Breast epithelium (tissue), 4 donors: ENCODE measurements around the gene AACS. TPM values are rescaled to one million over a fixed set of nuclear protein-coding genes. Genes with fewer than 3 reads are reported as not detected.

Experiments
- DNase-seq, 2 donors: peaks; one replicate each; pipeline ENCODE4 v3.0.0-alpha.2; 2019; ENCODE audit warnings: low spot score in 2 of 2
- H3K27ac ChIP-seq, 2 donors: fragments of 200-600 bp; sonication (generic) in 1 of 2; one replicate each; pipeline ENCODE4 v1.5.1; 2016 to 2019; ENCODE audit warnings: mild to moderate bottlenecking in 1 of 2
- H3K27me3 ChIP-seq, 2 donors: fragments of 200-600 bp; sonication (generic) in 1 of 2; one replicate each; pipeline versions ENCODE4 v1.5.1 to v1.6.0; 2017 to 2019; ENCODE audit warnings: control low read depth in 1 of 2, mild to moderate bottlenecking in 1 of 2
- H3K36me3 ChIP-seq: fragments of 200-600 bp; one replicate; pipeline ENCODE4 v1.5.1; 2019
- H3K4me1 ChIP-seq, 2 donors: fragments of 200-600 bp; sonication (generic); one replicate each; pipeline ENCODE4 v1.5.1; 2016 to 2019; ENCODE audit warnings: control low read depth in 1 of 2
- H3K4me3 ChIP-seq, 3 donors: fragments of 200-600 bp; sonication (generic); 1 replicate in 2 of 3; 2 replicates in 1 of 3; pipeline ENCODE4 v1.5.1; 2016 to 2019; ENCODE audit warnings: mild to moderate bottlenecking in 3 of 3, moderate library complexity in 2 of 3
- H3K9me3 ChIP-seq, 2 donors: fragments of 200-600 bp; sonication (generic) in 1 of 2; one replicate each; pipeline ENCODE4 v1.5.1; 2016 to 2019; ENCODE audit warnings: control low read depth in 1 of 2
- POLR2A ChIP-seq: fragments of 450-650 bp; IDR thresholded peaks from one replicate; pipeline ENCODE4 v1.6.1; 2016; ENCODE audit warnings: antibody characterized with exemption, mild to moderate bottlenecking, moderate library complexity
- POLR2AphosphoS5 ChIP-seq, 3 donors: sonication (generic); formaldehyde crosslinking; IDR thresholded peaks; one replicate each; pipeline ENCODE4 v1.6.1; 2017; ENCODE audit warnings: antibody characterized with exemption in 3 of 3
- intact Hi-C: fragments of 100-400 bp; cut with DNase I; formaldehyde crosslinking; loops from one replicate; pipeline ENCODE4 v1.15.1; 2023; ENCODE audit warnings: low total_unique reads
- total RNA-seq, 3 donors: library from RNA; depleted of rRNA; stranded (reverse); fragments of >200 nt; gene quantifications; one replicate each; pipeline ENCODE4 v1.1.0, GENCODE V29; 2016
- TF ChIP-seq, protein P1 (sequence below), 3 donors: fragments of 450-650 bp; IDR thresholded peaks; one replicate each; pipeline ENCODE4 v1.5.1; 2016 to 2017; ENCODE audit warnings: antibody characterized with exemption in 3 of 3, mild to moderate bottlenecking in 3 of 3, moderate library complexity in 3 of 3

AACS gene
- total RNA-seq, 3 donors from 2014 or later = 28.8 to 79.0 (median 33.7) TPM

DNA sequence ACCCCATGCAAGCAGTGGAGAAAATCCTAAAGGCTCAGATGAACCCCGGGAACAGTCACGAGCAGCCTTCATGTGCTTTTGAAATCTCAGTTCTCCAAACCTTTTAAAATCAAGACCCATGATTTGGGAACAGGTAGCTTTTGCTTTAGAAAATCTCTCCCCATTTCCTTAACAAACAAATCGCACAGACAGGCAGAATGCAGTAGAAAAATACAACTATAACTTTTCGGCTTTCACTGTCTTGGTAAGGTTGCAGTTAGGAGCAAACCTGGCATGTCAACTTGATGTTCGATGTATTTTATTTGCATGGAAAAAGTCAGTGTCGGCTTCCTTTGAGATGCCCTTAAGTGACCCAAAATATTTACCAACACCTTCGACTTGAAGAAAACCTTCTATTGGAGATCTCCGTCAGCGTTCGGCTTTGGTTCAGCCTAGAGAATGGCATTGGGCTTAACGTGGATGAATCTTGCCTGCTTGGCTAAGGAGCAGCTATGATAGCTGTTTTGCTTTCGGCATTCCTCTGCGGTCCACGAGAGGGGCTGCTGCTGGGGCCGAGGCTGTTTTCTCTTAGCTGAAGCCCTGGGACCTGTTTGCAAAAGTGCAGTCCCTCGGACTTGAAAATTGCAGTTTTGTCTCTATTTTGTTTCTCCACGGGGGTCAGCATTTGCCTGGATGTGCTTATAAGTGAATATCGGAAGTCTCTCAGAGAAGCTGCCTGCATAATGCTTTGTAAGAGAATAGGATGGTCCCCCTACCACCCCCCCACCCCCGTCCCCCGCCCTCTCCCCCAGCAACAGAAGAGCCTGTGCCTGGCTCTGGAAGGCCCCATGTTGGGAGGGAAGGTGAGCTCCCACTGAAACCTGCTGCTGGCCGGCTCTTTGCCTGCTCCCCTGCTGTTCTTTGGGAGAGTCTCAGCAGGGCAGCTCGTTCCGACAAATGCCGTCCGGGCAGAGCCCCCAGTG is 122.8 kb downstream of the AACS start:
- DNase-seq = no peak
- no peak for TF ChIP-seq POLR2A
- TF ChIP-seq POLR2AphosphoS5 (IDR thresholded peaks at IDR 0.05) = no peak
- TF ChIP-seq, protein P1, sequence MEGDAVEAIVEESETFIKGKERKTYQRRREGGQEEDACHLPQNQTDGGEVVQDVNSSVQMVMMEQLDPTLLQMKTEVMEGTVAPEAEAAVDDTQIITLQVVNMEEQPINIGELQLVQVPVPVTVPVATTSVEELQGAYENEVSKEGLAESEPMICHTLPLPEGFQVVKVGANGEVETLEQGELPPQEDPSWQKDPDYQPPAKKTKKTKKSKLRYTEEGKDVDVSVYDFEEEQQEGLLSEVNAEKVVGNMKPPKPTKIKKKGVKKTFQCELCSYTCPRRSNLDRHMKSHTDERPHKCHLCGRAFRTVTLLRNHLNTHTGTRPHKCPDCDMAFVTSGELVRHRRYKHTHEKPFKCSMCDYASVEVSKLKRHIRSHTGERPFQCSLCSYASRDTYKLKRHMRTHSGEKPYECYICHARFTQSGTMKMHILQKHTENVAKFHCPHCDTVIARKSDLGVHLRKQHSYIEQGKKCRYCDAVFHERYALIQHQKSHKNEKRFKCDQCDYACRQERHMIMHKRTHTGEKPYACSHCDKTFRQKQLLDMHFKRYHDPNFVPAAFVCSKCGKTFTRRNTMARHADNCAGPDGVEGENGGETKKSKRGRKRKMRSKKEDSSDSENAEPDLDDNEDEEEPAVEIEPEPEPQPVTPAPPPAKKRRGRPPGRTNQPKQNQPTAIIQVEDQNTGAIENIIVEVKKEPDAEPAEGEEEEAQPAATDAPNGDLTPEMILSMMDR (IDR thresholded peaks at IDR 0.05) = no peak
- Histone ChIP-seq H3K4me1 (peaks cover 0 to 4% of the 10 kb centered on the region in 2 donors), H3K9me3 (no peaks in the 10 kb centered on the region), H3K36me3 (no peaks in the 10 kb centered on the region), H3K27me3 (peaks cover 6 to 75% of the 10 kb centered on the region in 2 donors), H3K27ac (no peak overlapping the region), H3K4me3 (peak overlapping the region in 1 of 3 donors; percentile 57)
- intact Hi-C loops = no loop called here

DNA sequence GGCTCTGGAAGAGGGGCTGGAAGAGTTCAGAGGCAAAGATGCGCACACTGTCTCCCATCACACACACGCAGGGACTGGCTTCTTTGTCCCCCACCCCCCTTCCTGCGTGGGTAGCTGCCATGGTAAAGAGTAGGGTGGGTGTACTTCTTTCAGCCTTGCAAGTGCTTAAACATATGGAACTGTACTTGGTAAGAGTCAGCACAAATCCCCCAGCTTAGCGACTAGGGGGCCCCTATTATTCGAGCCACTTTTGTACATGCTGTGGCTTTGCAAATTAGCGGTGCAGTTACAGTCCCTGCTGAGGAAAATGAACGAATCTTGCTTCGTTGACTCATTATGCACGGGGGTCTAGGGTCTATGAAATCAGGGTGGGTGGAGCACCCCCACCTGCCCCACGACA is 123.8 kb downstream of the AACS start:
- TF ChIP-seq, protein P1 (IDR thresholded peaks at IDR 0.05) = no peak
- no peak for TF ChIP-seq POLR2AphosphoS5 (IDR thresholded peaks at IDR 0.05)
- no peak for TF ChIP-seq POLR2A
- intact Hi-C loops = no loop called here
- DNase-seq = no peak
- no peaks in the 10 kb centered on the region for H3K36me3 ChIP-seq
- H3K27me3 ChIP-seq = peaks cover 6 to 78% of the 10 kb centered on the region in 2 donors
- H3K27ac ChIP-seq = no peak overlapping the region
- H3K9me3 ChIP-seq = no peaks in the 10 kb centered on the region
- H3K4me1 ChIP-seq = peaks cover 0 to 4% of the 10 kb centered on the region in 2 donors
- no peak overlapping the region for H3K4me3 ChIP-seq

DNA sequence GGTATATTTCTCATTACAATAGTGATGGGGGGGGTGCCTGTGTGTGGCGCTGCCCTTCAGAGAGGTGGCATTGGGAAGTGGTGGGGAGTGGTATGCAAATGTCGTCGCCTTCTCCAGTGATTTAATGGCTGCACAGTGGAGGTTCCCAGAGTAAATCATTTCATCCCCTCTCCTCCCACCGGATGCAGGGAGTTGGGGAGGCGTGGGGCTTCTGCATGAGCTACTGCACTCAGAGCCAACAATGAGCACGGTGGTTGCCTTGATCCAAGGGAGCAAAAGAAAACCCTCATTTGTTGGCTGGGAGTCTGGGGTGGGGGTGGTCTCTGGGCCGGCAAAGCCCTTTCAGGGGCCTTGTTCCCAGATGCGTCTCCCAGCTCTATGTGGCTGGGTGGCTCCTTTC is 124.3 kb downstream of the AACS start:
- no peak for DNase-seq
- peaks cover 0 to 4% of the 10 kb centered on the region in 2 donors for H3K4me1 ChIP-seq
- no peaks in the 10 kb centered on the region for H3K36me3 ChIP-seq
- H3K4me3 ChIP-seq = no peak overlapping the region
- no peaks in the 10 kb centered on the region for H3K9me3 ChIP-seq
- TF ChIP-seq POLR2AphosphoS5 (IDR thresholded peaks at IDR 0.05) (no peak), POLR2A (no peak)
- TF ChIP-seq, protein P1 (IDR thresholded peaks at IDR 0.05) = no peak
- peaks cover 6 to 80% of the 10 kb centered on the region in 2 donors for H3K27me3 ChIP-seq
- intact Hi-C loops = no loop called here
- H3K27ac ChIP-seq = no peak overlapping the region

DNA sequence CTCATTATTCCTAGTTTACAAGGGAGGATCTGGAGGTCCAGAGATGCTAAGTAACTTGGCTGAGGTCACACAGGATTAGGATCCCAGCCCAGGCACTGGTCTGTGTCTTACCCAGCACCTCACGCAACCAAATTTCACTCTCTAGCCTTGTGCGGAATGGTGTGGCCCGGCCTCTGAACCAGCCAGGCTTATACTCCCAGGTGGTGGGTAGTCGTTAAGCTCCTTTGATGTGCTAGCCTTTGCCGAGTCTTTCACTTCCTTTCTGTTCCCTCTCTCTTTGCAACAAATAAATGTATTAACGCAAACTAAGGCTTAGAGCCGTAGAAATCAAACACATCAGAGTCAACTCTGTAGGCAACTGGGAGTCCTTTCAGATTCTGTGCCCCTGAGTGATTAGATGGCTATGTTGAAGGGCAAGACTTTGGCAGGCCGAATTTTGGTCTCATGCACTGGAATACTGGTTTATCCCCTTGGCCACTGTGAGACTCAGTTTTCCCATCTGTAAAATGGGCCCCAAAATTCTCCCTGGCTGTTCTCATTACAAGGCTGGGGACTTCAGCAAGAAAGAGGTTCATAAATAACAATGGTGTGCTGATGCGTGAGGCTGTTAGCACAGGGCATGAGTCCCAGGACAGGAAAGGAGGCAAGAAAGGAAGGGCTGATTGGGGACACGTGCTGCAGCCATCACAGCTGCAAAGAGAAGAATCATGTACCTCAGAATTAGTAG is 126.3 kb downstream of the AACS start:
- peaks cover 6 to 79% of the 10 kb centered on the region in 2 donors for H3K27me3 ChIP-seq
- intact Hi-C loops = no loop called here
- H3K27ac ChIP-seq = no peak overlapping the region
- peaks cover 0 to 4% of the 10 kb centered on the region in 2 donors for H3K4me1 ChIP-seq
- H3K36me3 ChIP-seq = no peaks in the 10 kb centered on the region
- no peak for TF ChIP-seq POLR2A
- TF ChIP-seq POLR2AphosphoS5 (IDR thresholded peaks at IDR 0.05) = no peak
- TF ChIP-seq, protein P1 (IDR thresholded peaks at IDR 0.05) = no peak
- DNase-seq = no peak
- H3K4me3 ChIP-seq = no peak overlapping the region
- H3K9me3 ChIP-seq = no peaks in the 10 kb centered on the region
